Keratinocyte (primary cell): Measurements from ENCODE around the gene SH2D2A.

Source experiments
- EZH2 ChIP-seq: IDR thresholded peaks from one replicate; pipeline ENCODE4 v1.6.1; 2012; ENCODE audit warnings: inconsistent platforms, mild to moderate bottlenecking, low read length, moderate library complexity
- TF ChIP-seq, protein P1 (sequence below), 3 experiments: IDR thresholded peaks in 1 of 3; conservative IDR thresholded peaks in 1 of 3; optimal IDR thresholded peaks in 1 of 3; 2 replicates in 2 of 3; 3 replicates in 1 of 3; pipeline versions ENCODE3 to v1.5.1; 2011; ENCODE audit warnings: low read length in 3 of 3, mild to moderate bottlenecking in 3 of 3, moderate library complexity in 2 of 3, control low read depth in 1 of 3, inconsistent platforms in 1 of 3; ENCODE audit not compliant: insufficient read depth in 2 of 3; ENCODE audit errors: extremely low read depth in 1 of 3

- TF ChIP-seq, protein P1, sequence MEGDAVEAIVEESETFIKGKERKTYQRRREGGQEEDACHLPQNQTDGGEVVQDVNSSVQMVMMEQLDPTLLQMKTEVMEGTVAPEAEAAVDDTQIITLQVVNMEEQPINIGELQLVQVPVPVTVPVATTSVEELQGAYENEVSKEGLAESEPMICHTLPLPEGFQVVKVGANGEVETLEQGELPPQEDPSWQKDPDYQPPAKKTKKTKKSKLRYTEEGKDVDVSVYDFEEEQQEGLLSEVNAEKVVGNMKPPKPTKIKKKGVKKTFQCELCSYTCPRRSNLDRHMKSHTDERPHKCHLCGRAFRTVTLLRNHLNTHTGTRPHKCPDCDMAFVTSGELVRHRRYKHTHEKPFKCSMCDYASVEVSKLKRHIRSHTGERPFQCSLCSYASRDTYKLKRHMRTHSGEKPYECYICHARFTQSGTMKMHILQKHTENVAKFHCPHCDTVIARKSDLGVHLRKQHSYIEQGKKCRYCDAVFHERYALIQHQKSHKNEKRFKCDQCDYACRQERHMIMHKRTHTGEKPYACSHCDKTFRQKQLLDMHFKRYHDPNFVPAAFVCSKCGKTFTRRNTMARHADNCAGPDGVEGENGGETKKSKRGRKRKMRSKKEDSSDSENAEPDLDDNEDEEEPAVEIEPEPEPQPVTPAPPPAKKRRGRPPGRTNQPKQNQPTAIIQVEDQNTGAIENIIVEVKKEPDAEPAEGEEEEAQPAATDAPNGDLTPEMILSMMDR (optimal IDR thresholded peaks at IDR 0.05 in 1 of 3, IDR thresholded peaks at IDR 0.05 in 1 of 3, conservative IDR thresholded peaks at IDR 0.05 in 1 of 3; ENCODE audit: extremely low read depth in 1 of 3, insufficient read depth in 2 of 3, low read length in 3 of 3): no peak
- no peak for TF ChIP-seq EZH2
Measured at GRCh38 chr1:156804572-156805243, 11.9 kb downstream of the SH2D2A start.
